Measurements from ENCODE around the gene SSC5D.

- TF ChIP-seq CTCF (IDR thresholded peaks at IDR 0.05) (no peak), RAD21 (IDR thresholded peaks at IDR 0.05; ENCODE audit: low read length) (no peak), TCF12 (IDR thresholded peaks at IDR 0.05) (no peak), GABPA (IDR thresholded peaks at IDR 0.05; ENCODE audit: low read depth) (no peak), EZH2phosphoT487 (IDR thresholded peaks at IDR 0.05; ENCODE audit: borderline replicate concordance, low read depth) (no peak), EP300 (IDR thresholded peaks at IDR 0.05; ENCODE audit: borderline replicate concordance in 1 of 2, low read depth in 1 of 2, low read length in 1 of 2) (no peak), JUND (IDR thresholded peaks at IDR 0.05) (no peak), POLR2AphosphoS5 (IDR thresholded peaks at IDR 0.05; ENCODE audit: low read depth, low read length) (no peak), MEF2A (IDR thresholded peaks at IDR 0.05; ENCODE audit: borderline replicate concordance, low read depth) (no peak)
- TF ChIP-seq, protein P1, sequence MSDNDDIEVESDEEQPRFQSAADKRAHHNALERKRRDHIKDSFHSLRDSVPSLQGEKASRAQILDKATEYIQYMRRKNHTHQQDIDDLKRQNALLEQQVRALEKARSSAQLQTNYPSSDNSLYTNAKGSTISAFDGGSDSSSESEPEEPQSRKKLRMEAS (IDR thresholded peaks at IDR 0.05; ENCODE audit: low read depth), result no peak
- TF ChIP-seq, protein P2, sequence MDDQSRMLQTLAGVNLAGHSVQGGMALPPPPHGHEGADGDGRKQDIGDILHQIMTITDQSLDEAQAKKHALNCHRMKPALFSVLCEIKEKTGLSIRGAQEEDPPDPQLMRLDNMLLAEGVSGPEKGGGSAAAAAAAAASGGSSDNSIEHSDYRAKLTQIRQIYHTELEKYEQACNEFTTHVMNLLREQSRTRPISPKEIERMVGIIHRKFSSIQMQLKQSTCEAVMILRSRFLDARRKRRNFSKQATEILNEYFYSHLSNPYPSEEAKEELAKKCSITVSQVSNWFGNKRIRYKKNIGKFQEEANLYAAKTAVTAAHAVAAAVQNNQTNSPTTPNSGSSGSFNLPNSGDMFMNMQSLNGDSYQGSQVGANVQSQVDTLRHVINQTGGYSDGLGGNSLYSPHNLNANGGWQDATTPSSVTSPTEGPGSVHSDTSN (IDR thresholded peaks at IDR 0.05), result no peak
- TF ChIP-seq, protein P3, sequence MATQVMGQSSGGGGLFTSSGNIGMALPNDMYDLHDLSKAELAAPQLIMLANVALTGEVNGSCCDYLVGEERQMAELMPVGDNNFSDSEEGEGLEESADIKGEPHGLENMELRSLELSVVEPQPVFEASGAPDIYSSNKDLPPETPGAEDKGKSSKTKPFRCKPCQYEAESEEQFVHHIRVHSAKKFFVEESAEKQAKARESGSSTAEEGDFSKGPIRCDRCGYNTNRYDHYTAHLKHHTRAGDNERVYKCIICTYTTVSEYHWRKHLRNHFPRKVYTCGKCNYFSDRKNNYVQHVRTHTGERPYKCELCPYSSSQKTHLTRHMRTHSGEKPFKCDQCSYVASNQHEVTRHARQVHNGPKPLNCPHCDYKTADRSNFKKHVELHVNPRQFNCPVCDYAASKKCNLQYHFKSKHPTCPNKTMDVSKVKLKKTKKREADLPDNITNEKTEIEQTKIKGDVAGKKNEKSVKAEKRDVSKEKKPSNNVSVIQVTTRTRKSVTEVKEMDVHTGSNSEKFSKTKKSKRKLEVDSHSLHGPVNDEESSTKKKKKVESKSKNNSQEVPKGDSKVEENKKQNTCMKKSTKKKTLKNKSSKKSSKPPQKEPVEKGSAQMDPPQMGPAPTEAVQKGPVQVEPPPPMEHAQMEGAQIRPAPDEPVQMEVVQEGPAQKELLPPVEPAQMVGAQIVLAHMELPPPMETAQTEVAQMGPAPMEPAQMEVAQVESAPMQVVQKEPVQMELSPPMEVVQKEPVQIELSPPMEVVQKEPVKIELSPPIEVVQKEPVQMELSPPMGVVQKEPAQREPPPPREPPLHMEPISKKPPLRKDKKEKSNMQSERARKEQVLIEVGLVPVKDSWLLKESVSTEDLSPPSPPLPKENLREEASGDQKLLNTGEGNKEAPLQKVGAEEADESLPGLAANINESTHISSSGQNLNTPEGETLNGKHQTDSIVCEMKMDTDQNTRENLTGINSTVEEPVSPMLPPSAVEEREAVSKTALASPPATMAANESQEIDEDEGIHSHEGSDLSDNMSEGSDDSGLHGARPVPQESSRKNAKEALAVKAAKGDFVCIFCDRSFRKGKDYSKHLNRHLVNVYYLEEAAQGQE (IDR thresholded peaks at IDR 0.05; ENCODE audit: low read depth, low read length), result no peak
Measured at GRCh38 chr19:55552206-55552605, 64.0 kb downstream of the SSC5D start.
